ENCODE results near the gene GRHPR. TPM values are rescaled to one million over a fixed set of nuclear protein-coding genes. Genes with fewer than 3 reads are reported as not detected.

Gene GRHPR
- total and polyA plus RNA-seq, 10 of the 15 experiments (the other 5 are each of a cell fraction or from before 2014, with no cell fraction given): 52.4 to 194 (median 126) TPM

DNA sequence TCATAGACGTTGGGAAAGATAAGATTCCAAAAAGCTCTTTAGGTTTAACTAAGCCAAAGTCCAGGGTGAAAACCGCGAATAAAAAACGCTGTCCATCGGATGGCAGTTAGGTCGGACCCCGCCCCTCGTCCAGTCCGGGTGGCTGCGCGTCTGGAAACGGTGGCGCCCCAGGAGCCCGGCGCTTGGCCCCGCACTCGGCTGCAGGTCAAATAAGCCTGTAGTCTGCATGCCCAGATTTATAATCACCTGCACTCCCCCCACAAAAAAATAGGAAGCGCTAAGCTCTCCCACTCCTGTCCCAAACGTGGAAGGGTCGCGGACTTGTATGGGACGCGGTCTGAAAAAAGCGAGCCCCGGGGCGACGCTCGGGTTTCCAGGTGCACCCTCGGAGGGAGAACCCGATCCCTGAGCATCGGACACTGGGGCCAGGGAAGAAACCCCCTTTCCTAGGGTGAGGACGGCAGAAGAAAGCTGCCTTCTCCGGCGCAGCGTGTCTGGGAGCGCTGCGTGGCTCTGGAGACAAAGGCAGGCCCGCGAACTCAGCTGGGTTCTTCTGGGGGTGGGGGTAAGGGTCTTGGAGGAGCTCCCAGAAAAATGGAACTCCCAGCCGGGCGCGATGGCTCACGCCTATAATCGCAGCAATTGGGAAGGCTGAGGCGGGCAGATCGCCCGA lies 43.7 kb downstream of the GRHPR start (continued):
- TF ChIP-seq, protein P1, sequence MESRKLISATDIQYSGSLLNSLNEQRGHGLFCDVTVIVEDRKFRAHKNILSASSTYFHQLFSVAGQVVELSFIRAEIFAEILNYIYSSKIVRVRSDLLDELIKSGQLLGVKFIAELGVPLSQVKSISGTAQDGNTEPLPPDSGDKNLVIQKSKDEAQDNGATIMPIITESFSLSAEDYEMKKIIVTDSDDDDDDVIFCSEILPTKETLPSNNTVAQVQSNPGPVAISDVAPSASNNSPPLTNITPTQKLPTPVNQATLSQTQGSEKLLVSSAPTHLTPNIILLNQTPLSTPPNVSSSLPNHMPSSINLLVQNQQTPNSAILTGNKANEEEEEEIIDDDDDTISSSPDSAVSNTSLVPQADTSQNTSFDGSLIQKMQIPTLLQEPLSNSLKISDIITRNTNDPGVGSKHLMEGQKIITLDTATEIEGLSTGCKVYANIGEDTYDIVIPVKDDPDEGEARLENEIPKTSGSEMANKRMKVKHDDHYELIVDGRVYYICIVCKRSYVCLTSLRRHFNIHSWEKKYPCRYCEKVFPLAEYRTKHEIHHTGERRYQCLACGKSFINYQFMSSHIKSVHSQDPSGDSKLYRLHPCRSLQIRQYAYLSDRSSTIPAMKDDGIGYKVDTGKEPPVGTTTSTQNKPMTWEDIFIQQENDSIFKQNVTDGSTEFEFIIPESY (IDR thresholded peaks at IDR 0.05): no peak
- TF ChIP-seq CBX5 (IDR thresholded peaks at IDR 0.05; ENCODE audit: low read depth) (no peak), NR2F1 (conservative IDR thresholded peaks at IDR 0.05) (peak; percentile 57; the same call in 1 of the 2 replicates), MTA2 (IDR thresholded peaks at IDR 0.05; ENCODE audit: low read depth) (no peak), GATAD2B (conservative IDR thresholded peaks at IDR 0.05; ENCODE audit: low read depth) (peak; percentile 56), EGR1 (IDR thresholded peaks at IDR 0.05; ENCODE audit: borderline replicate concordance in 1 of 2, low read depth in 2 of 2, low read length in 2 of 2) (no peak), BACH1 (IDR thresholded peaks at IDR 0.05; ENCODE audit: borderline replicate concordance) (peak; percentile 59; the same call in 1 of the 2 replicates)
- TF ChIP-seq, protein P2, sequence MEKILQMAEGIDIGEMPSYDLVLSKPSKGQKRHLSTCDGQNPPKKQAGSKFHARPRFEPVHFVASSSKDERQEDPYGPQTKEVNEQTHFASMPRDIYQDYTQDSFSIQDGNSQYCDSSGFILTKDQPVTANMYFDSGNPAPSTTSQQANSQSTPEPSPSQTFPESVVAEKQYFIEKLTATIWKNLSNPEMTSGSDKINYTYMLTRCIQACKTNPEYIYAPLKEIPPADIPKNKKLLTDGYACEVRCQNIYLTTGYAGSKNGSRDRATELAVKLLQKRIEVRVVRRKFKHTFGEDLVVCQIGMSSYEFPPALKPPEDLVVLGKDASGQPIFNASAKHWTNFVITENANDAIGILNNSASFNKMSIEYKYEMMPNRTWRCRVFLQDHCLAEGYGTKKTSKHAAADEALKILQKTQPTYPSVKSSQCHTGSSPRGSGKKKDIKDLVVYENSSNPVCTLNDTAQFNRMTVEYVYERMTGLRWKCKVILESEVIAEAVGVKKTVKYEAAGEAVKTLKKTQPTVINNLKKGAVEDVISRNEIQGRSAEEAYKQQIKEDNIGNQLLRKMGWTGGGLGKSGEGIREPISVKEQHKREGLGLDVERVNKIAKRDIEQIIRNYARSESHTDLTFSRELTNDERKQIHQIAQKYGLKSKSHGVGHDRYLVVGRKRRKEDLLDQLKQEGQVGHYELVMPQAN (conservative IDR thresholded peaks at IDR 0.05): peak; percentile 94
- TF ChIP-seq, protein P3, sequence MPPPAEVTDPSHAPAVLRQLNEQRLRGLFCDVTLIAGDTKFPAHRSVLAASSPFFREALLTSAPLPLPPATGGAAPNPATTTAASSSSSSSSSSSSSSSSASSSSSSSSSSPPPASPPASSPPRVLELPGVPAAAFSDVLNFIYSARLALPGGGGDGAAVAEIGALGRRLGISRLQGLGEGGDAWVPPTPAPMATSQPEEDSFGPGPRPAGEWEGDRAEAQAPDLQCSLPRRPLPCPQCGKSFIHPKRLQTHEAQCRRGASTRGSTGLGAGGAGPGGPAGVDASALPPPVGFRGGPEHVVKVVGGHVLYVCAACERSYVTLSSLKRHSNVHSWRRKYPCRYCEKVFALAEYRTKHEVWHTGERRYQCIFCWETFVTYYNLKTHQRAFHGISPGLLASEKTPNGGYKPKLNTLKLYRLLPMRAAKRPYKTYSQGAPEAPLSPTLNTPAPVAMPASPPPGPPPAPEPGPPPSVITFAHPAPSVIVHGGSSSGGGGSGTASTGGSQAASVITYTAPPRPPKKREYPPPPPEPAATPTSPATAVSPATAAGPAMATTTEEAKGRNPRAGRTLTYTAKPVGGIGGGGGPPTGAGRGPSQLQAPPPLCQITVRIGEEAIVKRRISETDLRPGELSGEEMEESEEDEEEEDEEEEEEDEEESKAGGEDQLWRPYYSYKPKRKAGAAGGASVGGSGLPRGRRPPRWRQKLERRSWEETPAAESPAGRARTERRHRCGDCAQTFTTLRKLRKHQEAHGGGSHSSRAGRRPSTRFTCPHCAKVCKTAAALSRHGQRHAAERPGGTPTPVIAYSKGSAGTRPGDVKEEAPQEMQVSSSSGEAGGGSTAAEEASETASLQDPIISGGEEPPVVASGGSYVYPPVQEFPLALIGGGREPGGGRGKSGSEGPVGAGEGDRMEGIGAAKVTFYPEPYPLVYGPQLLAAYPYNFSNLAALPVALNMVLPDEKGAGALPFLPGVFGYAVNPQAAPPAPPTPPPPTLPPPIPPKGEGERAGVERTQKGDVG (CRISPR knock-in tag; IDR thresholded peaks at IDR 0.05): no peak
- TF ChIP-seq, protein P4, sequence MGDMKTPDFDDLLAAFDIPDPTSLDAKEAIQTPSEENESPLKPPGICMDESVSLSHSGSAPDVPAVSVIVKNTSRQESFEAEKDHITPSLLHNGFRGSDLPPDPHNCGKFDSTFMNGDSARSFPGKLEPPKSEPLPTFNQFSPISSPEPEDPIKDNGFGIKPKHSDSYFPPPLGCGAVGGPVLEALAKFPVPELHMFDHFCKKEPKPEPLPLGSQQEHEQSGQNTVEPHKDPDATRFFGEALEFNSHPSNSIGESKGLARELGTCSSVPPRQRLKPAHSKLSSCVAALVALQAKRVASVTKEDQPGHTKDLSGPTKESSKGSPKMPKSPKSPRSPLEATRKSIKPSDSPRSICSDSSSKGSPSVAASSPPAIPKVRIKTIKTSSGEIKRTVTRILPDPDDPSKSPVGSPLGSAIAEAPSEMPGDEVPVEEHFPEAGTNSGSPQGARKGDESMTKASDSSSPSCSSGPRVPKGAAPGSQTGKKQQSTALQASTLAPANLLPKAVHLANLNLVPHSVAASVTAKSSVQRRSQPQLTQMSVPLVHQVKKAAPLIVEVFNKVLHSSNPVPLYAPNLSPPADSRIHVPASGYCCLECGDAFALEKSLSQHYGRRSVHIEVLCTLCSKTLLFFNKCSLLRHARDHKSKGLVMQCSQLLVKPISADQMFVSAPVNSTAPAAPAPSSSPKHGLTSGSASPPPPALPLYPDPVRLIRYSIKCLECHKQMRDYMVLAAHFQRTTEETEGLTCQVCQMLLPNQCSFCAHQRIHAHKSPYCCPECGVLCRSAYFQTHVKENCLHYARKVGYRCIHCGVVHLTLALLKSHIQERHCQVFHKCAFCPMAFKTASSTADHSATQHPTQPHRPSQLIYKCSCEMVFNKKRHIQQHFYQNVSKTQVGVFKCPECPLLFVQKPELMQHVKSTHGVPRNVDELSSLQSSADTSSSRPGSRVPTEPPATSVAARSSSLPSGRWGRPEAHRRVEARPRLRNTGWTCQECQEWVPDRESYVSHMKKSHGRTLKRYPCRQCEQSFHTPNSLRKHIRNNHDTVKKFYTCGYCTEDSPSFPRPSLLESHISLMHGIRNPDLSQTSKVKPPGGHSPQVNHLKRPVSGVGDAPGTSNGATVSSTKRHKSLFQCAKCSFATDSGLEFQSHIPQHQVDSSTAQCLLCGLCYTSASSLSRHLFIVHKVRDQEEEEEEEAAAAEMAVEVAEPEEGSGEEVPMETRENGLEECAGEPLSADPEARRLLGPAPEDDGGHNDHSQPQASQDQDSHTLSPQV (IDR thresholded peaks at IDR 0.05): no peak
- TF ChIP-seq, protein P5, sequence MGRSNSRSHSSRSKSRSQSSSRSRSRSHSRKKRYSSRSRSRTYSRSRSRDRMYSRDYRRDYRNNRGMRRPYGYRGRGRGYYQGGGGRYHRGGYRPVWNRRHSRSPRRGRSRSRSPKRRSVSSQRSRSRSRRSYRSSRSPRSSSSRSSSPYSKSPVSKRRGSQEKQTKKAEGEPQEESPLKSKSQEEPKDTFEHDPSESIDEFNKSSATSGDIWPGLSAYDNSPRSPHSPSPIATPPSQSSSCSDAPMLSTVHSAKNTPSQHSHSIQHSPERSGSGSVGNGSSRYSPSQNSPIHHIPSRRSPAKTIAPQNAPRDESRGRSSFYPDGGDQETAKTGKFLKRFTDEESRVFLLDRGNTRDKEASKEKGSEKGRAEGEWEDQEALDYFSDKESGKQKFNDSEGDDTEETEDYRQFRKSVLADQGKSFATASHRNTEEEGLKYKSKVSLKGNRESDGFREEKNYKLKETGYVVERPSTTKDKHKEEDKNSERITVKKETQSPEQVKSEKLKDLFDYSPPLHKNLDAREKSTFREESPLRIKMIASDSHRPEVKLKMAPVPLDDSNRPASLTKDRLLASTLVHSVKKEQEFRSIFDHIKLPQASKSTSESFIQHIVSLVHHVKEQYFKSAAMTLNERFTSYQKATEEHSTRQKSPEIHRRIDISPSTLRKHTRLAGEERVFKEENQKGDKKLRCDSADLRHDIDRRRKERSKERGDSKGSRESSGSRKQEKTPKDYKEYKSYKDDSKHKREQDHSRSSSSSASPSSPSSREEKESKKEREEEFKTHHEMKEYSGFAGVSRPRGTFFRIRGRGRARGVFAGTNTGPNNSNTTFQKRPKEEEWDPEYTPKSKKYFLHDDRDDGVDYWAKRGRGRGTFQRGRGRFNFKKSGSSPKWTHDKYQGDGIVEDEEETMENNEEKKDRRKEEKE (IDR thresholded peaks at IDR 0.05): no peak

Measured in GM12878 (cell line).